ENCODE data around the gene CIC.

The CIC gene

GRCh38 chr19:42281146-42281826 lies 12.2 kb downstream of the CIC start:
- TF ChIP-seq CTCF (IDR thresholded peaks at IDR 0.05; ENCODE audit: control insufficient read depth, extremely low read depth, insufficient read depth), result no peak
- no peak for DNase-seq (ENCODE audit: low read depth)

GRCh38 chr19:42281827-42282762 lies 13.0 kb downstream of the CIC start:
- H3K4me3 ChIP-seq (ENCODE audit: low read depth, low read length), result no peak overlapping the region
- no peak for DNase-seq (ENCODE audit: low read depth)
- TF ChIP-seq CTCF (IDR thresholded peaks at IDR 0.05; ENCODE audit: control insufficient read depth, extremely low read depth, insufficient read depth), result no peak

More at GRCh38 chr19:42281146-42281826, 12.2 kb downstream of the CIC start:
- H3K4me3 ChIP-seq (ENCODE audit: low read depth, low read length), result no peak overlapping the region

GRCh38 chr19:42282819-42283187 lies 13.8 kb downstream of the CIC start:
- H3K4me3 ChIP-seq (ENCODE audit: low read depth, low read length), result no peak overlapping the region
- no peak for DNase-seq (ENCODE audit: low read depth)
- no peak for TF ChIP-seq CTCF (IDR thresholded peaks at IDR 0.05; ENCODE audit: control insufficient read depth, extremely low read depth, insufficient read depth)

GRCh38 chr19:42283188-42284065 lies 14.4 kb downstream of the CIC start:
- peak overlapping the region; percentile 44 for H3K4me3 ChIP-seq (ENCODE audit: low read depth, low read length)
- no peak for DNase-seq (ENCODE audit: low read depth)
- TF ChIP-seq CTCF (IDR thresholded peaks at IDR 0.05; ENCODE audit: control insufficient read depth, extremely low read depth, insufficient read depth), result no peak

- TF ChIP-seq CTCF (IDR thresholded peaks at IDR 0.05; ENCODE audit: control insufficient read depth, extremely low read depth, insufficient read depth), result no peak
- no peak overlapping the region for H3K4me3 ChIP-seq (ENCODE audit: low read depth, low read length)
- DNase-seq (ENCODE audit: low read depth), result no peak
Measured at GRCh38 chr19:42284066-42284501, 15.0 kb downstream of the CIC start.

- DNase-seq (ENCODE audit: low read depth), result no peak
- H3K4me3 ChIP-seq (ENCODE audit: low read depth, low read length), result peak overlapping the region; percentile 57
- TF ChIP-seq CTCF (IDR thresholded peaks at IDR 0.05; ENCODE audit: control insufficient read depth, extremely low read depth, insufficient read depth), result no peak
Measured at GRCh38 chr19:42284591-42285341, 15.7 kb downstream of the CIC start.
